Measurements from ENCODE around the gene RAD21L1. TPM values are rescaled to one million over a fixed set of nuclear protein-coding genes. Genes with fewer than 3 reads are reported as not detected.

RAD21L1 gene
- total and polyA plus RNA-seq, 2 donors (not counting 1 experiment from before 2014, with no cell fraction given): 0.16 to 0.50 TPM

DNA sequence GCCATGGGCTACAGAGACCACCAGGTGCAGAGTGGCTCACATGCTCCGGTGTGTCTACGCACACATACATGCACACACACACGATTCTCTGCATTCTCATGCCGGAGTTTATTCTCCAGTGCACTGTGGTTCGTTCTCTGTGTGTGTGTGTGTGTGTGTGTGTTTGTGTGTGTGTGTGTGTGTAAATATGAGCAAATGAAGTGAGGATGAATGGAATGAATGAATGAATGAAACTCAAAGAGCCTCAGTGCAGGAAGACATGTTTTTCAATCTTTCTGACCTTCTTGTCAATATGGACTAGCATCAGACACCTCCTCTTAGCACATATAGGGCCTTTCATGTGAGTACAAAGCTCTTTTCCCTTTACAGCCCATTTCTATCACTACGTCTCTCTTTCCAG is 42.7 kb upstream of the RAD21L1 start:
- no peak for DNase-seq (ENCODE audit: low read depth in 2 of 2)

DNA sequence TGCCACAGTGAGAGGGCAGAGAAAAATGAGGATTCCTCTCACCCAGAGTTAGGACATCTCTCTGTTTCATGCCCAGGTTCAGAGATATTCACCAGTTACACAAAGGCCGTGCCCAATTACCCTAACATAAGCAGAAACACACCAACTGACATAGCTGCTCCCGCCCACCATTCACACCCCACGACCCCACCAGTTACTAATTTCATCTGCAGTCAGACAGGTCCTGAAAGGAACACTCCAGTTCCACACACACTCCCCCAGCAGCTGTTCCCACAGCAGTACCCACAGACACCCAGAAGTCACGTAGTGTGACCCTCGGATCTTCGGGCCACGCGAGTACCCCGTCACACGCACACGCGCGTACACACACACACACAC is 41.6 kb upstream of the RAD21L1 start:
- Histone ChIP-seq H3K9me3 (ENCODE audit: control insufficient read depth, insufficient read depth, low read depth, low read length) (no peaks in the 10 kb centered on the region), H3K36me3 (ENCODE audit: control insufficient read depth, insufficient read depth, low read length) (no peaks in the 10 kb centered on the region), H3K4me1 (ENCODE audit: control insufficient read depth, extremely low read depth, insufficient read depth, low read length) (no peaks in the 10 kb centered on the region), H3K4me3 (replicated peaks in 1 of 4; ENCODE audit: control extremely low read depth in 1 of 4, insufficient read depth in 1 of 4, low read depth in 3 of 4, low read length in 4 of 4) (no peak overlapping the region), H2AFZ (ENCODE audit: low read length) (no peak overlapping the region), H4K20me1 (ENCODE audit: control insufficient read depth, extremely low read depth, insufficient read depth, low read length) (no peaks in the 10 kb centered on the region), H3K79me2 (ENCODE audit: control insufficient read depth, insufficient read depth, low read length) (no peaks in the 10 kb centered on the region), H3K4me2 (ENCODE audit: extremely low read depth, insufficient read depth, low read length) (no peak overlapping the region), H3K27me3 (ENCODE audit: control insufficient read depth, insufficient read depth, low read length) (peaks cover 38% of the 10 kb centered on the region), H3K27ac (ENCODE audit: insufficient read depth, low read length) (no peak overlapping the region), H3K9ac (ENCODE audit: insufficient read depth, low read length) (no peak overlapping the region)
- TF ChIP-seq, protein P1, sequence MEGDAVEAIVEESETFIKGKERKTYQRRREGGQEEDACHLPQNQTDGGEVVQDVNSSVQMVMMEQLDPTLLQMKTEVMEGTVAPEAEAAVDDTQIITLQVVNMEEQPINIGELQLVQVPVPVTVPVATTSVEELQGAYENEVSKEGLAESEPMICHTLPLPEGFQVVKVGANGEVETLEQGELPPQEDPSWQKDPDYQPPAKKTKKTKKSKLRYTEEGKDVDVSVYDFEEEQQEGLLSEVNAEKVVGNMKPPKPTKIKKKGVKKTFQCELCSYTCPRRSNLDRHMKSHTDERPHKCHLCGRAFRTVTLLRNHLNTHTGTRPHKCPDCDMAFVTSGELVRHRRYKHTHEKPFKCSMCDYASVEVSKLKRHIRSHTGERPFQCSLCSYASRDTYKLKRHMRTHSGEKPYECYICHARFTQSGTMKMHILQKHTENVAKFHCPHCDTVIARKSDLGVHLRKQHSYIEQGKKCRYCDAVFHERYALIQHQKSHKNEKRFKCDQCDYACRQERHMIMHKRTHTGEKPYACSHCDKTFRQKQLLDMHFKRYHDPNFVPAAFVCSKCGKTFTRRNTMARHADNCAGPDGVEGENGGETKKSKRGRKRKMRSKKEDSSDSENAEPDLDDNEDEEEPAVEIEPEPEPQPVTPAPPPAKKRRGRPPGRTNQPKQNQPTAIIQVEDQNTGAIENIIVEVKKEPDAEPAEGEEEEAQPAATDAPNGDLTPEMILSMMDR (conservative IDR thresholded peaks at IDR 0.05 in 1 of 2, IDR thresholded peaks at IDR 0.05 in 1 of 2; ENCODE audit: low read depth in 1 of 2, low read length in 2 of 2): no peak
- no peak for TF ChIP-seq EZH2 (IDR thresholded peaks at IDR 0.05; ENCODE audit: low read length, missing control alignments)
- no peak for DNase-seq (ENCODE audit: low read depth in 2 of 2)

More for the DNA sequence above, 42.7 kb upstream of the RAD21L1 start:
- H3K27me3 ChIP-seq (ENCODE audit: control insufficient read depth, insufficient read depth, low read length): peaks cover 33% of the 10 kb centered on the region
- H3K4me2 ChIP-seq (ENCODE audit: extremely low read depth, insufficient read depth, low read length): no peak overlapping the region
- no peak overlapping the region for H2AFZ ChIP-seq (ENCODE audit: low read length)
- no peak overlapping the region for H3K4me3 ChIP-seq (replicated peaks in 1 of 4; ENCODE audit: control extremely low read depth in 1 of 4, insufficient read depth in 1 of 4, low read depth in 3 of 4, low read length in 4 of 4)
- H3K79me2 ChIP-seq (ENCODE audit: control insufficient read depth, insufficient read depth, low read length): no peaks in the 10 kb centered on the region
- H3K9ac ChIP-seq (ENCODE audit: insufficient read depth, low read length): no peak overlapping the region
- H3K4me1 ChIP-seq (ENCODE audit: control insufficient read depth, extremely low read depth, insufficient read depth, low read length): no peaks in the 10 kb centered on the region
- H3K27ac ChIP-seq (ENCODE audit: insufficient read depth, low read length): no peak overlapping the region
- H3K36me3 ChIP-seq (ENCODE audit: control insufficient read depth, insufficient read depth, low read length): no peaks in the 10 kb centered on the region
- H3K9me3 ChIP-seq (ENCODE audit: control insufficient read depth, insufficient read depth, low read depth, low read length): no peaks in the 10 kb centered on the region
- no peak for TF ChIP-seq EZH2 (IDR thresholded peaks at IDR 0.05; ENCODE audit: low read length, missing control alignments)
- TF ChIP-seq, protein P1 (conservative IDR thresholded peaks at IDR 0.05 in 1 of 2, IDR thresholded peaks at IDR 0.05 in 1 of 2; ENCODE audit: low read depth in 1 of 2, low read length in 2 of 2): no peak
- no peaks in the 10 kb centered on the region for H4K20me1 ChIP-seq (ENCODE audit: control insufficient read depth, extremely low read depth, insufficient read depth, low read length)

DNA sequence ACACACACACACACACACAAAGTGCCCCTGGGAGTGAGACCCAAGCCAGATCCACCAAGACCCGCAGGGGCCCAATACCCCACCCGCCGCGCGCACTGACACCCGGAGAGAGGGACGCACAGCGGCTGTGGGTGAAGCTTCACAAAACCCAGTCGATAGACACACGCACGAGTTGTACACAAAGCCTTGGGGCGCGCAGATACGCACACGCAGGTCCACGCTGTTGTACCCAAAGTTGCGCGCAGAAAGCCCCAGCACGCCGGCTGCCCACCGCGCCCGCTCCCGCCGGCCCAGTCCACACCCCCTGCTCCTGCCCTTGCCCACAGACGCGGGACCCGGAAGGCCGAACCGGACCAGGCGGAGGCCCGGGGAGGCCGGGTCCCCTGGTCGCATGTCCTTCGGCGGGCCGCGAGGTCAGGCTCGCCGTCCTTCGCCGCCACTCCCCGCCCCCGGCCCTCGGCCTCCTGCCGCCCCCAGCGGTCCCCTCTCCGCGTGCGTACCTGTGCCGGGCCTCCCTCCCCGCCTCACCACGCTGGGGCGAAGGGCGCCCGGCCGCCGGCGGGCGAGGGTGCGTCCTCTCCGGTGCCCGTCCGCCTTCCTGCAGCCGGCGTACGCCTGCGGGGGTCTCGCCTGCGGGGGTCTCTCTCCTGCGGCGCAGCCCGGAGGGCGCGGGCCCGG is 41.1 kb upstream of the RAD21L1 start, which contains the start of gene TMEM74B:
TSS of gene TMEM74B (minus strand) at position 344 of the 678 bp plus-strand sequence. CDS start 1,180 bp downstream, outside the sequence.
- Histone ChIP-seq H4K20me1 (ENCODE audit: control insufficient read depth, extremely low read depth, insufficient read depth, low read length) (no peaks in the 10 kb centered on the region), H3K4me1 (ENCODE audit: control insufficient read depth, extremely low read depth, insufficient read depth, low read length) (no peaks in the 10 kb centered on the region), H3K36me3 (ENCODE audit: control insufficient read depth, insufficient read depth, low read length) (no peaks in the 10 kb centered on the region), H3K27ac (ENCODE audit: insufficient read depth, low read length) (no peak within 1 kb of the TSS), H3K4me3 (replicated peaks in 1 of 4; ENCODE audit: control extremely low read depth in 1 of 4, insufficient read depth in 1 of 4, low read depth in 3 of 4, low read length in 4 of 4) (peak within 1 kb of the TSS in 1 of 4 experiments; percentile 17), H2AFZ (ENCODE audit: low read length) (no peak within 1 kb of the TSS), H3K9me3 (ENCODE audit: control insufficient read depth, insufficient read depth, low read depth, low read length) (no peaks in the 10 kb centered on the region), H3K79me2 (ENCODE audit: control insufficient read depth, insufficient read depth, low read length) (no peaks in the 10 kb centered on the region), H3K27me3 (ENCODE audit: control insufficient read depth, insufficient read depth, low read length) (peaks cover 43% of the 10 kb centered on the region), H3K4me2 (ENCODE audit: extremely low read depth, insufficient read depth, low read length) (no peak within 1 kb of the TSS), H3K9ac (ENCODE audit: insufficient read depth, low read length) (no peak within 1 kb of the TSS)
- DNase-seq (ENCODE audit: low read depth in 2 of 2): no peak
- TF ChIP-seq EZH2 (IDR thresholded peaks at IDR 0.05; ENCODE audit: low read length, missing control alignments): peak; percentile 93
- TF ChIP-seq, protein P1 (conservative IDR thresholded peaks at IDR 0.05 in 1 of 2, IDR thresholded peaks at IDR 0.05 in 1 of 2; ENCODE audit: low read depth in 1 of 2, low read length in 2 of 2): no peak

All from fibroblast of lung (primary cell).